HL-60/S4 treated with retinoic acid at 250 ng/mL for 4 days and 3 days (cell line): Measurements from ENCODE around the gene LRATD1.
"Not testable (repeated sequence)": the region's sequence is repeated elsewhere in the genome, so short reads cannot be mapped to it uniquely, and the experiment has no call there.

Source experiments
- in situ Hi-C: fragments of 300-500 bp; cut with MboI; formaldehyde crosslinking; loops from 2 replicates; pipeline ENCODE4 v1.7.0; 2022; ENCODE audit warnings: low sequenced_read_pairs

LRATD1 gene, protein sequence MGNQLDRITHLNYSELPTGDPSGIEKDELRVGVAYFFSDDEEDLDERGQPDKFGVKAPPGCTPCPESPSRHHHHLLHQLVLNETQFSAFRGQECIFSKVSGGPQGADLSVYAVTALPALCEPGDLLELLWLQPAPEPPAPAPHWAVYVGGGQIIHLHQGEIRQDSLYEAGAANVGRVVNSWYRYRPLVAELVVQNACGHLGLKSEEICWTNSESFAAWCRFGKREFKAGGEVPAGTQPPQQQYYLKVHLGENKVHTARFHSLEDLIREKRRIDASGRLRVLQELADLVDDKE

DNA sequence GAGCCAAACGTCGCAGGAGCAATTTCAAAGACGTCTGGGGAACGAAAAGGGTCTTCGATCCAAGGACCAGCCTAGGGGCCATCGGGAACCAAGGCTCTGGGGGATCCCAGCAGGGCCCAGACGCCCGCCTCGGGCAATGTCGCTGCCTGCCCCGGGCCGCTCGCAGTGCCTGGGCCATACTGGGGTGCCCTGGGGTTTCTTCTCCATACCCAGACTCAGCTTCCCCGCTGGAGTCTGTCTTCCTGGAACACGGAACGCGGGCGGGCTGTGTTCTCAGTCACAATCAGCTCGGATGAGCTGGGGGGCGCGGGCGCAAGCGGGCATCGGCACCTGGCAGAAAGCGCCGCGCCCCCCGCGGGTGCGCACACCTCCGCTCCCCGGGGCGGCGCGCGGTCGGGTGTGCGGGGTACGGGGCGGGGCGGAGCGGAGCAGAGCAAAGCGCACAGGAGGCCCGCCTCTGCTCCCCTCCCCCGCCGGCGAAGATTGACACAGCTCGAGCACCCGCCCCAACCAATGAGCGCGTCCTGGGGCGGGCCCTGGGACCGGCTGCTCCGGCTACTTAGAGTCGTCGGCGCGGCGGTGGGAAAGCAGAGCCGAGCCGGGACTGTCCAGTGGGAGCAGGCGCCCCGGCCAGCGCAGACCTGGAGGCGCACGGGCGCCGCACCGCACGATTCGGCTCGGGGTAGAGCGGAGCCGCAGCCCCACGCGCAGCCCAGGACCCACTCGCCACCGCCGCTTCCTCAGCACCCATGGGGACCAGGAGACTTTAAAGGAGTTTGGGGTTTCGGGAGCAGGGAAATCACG is at the start of gene LRATD1:
Gene LRATD1, plus strand, starts transcription at position 585 of the 804 bp plus-strand sequence. CDS start 1,263 bp downstream, outside the sequence.
- in situ Hi-C loops = no loop called here

DNA sequence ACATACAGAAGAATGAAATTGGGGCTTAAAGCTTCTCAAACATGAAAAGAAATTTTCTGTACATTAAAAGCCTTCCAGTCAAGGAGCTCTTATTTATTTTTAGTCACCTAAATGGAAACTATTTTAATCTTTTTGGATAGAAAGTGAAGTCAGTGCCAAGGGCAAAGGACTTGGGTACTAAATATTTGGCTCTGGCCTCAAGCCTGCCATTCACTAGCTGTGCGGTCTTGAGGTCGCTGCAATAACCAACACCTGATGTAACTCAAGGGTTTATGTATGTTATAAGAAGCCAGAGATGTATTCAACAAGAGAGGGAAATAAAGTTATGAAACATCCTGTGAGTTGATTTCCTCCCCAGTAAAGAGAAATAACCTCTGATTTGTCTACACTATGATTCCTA is 49.5 kb upstream of the LRATD1 start:
- in situ Hi-C loops = no loop called here

DNA sequence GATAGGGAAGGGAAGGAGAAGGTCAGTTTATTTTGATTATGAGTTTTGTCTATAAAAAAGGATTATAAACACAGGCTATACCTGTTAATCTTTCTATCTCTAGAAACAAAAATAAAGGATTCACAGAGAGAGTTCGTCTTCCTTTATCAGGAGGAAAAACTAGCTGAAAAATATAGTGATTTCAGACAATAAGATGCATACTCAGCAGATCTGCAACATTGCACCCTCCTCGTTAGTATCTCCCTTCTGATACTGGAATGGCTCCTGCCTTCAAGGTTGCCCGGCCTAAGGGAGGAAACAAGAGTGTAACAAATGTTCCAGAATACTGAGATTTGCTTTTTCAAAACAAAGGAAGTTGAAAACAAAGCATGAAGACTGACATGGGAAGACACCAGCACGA is 48.7 kb upstream of the LRATD1 start:
- in situ Hi-C loops = no loop called here

DNA sequence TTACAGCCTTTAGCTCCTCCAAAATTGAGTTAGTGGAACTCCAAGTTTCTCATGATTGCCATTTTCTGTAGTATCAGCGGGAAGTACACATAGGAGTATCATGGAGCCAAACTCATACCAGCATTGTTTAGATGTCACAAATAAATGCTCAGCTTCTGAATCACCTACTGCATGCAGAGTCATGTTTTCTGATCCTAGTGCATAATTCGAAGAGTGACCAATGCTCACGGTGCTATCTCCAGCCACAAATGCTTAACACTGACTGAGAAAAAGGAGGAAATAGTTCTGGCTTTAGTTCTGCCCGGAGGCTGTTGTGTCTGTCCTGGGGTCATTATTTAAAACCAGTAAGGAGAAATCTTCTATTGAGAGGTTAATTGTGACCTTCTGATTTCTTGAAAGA is 45.4 kb upstream of the LRATD1 start:
- in situ Hi-C loops = no loop called here

DNA sequence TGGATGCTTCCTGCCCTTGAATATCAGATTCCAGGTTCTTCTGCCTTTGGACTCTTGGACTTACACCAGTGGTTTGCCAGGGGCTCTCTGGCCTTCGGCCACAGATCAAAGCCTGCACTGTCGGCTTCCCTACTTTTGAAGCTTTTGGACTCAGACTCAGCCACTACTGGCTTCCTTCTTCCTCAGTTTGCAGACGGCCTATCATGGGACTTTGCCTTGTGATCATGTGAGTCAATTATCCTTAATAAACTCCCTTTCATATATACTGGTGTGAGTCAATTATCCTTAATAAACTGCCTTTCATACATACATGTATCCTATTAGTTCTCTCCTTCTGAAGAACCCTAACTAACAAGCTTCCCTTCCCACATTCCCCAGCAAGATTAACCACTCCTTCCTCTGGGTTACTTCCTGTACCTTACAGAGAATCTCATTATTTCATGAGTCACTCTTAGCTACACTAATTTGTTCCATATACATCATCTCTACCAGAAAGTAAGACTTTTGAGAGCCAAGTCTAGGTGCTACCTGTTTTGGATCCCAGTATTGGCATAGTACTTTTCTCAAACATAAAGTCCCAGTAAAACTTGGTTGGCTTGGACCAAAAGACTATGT is 31.3 kb upstream of the LRATD1 start:
- in situ Hi-C loops = no loop called here

DNA sequence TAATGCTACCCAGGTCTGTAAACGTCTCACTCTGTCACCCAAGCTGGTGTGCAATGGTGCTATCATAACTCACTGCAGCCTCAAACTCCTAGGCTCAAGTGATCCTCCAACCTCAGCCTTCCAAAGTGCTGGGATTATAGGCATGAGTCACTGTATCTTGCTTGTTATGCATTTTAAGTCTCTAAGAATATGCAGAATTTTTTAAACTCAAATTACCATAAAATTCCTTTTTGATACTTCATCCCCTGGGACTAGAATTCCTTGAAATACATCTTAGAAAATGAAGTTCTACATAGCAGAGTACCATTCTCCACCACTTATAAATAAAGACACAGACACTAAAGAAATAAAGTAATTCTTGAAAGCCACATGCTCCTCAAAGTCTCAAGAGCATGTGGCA is 30.2 kb upstream of the LRATD1 start:
- in situ Hi-C loops = no loop called here

DNA sequence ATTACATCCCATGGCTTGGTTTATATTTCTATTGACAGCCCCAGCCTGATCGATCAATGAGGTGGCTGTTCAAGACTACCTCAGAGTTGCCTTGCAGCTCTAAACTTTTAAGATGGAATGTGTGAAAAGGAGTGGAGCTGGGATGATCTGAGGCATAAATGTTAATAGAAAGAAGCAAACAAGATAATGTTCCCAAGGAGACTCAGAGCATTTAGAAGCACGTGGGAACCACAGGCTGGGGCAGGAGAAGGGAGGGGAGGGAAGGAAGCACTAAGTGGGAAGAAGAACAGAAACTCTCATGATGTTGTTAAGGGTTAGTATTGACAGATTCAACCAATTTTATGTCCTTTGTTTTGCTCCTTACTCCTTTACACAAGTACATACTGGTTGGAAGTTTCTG is 28.8 kb upstream of the LRATD1 start:
- in situ Hi-C loops = no loop called here

DNA sequence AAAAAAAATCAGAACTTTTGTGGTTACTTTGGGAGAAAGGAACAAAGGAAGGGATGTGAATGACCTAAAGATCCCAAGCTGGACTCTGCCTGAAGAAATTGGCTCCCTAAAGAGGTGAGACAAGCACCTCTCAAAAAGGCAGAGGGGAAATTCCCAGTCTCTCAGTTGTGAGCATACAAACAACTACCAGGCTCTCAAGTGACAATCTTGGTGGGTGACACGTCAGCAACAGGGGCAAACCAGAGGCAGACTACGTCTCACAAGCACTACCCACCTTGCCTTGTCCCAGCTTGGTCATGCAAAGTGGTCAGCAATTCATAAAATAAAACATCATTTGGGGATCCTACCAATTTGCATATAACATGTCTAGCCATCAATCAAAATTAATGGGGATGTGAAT is 24.3 kb upstream of the LRATD1 start:
- in situ Hi-C loops = no loop called here

DNA sequence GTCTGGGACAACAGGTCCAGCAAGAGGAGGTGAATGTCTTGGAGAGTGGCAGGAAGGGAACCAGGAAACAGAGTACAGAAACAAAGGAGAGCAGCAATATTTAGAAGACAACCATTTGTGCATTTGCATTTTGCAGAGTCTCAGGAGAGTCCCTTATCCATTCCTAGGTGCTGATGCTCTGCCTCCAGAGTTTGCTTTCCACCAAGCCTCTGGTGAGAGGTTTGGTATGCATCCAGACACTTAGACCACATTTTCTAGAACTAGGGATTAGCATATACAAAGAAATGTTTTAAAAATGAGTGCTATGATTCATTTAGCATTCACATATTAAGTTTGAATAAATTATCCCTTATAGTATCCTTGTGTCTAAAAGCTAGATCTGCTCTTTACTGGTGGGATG is 18.5 kb upstream of the LRATD1 start:
- in situ Hi-C loops = no loop called here

DNA sequence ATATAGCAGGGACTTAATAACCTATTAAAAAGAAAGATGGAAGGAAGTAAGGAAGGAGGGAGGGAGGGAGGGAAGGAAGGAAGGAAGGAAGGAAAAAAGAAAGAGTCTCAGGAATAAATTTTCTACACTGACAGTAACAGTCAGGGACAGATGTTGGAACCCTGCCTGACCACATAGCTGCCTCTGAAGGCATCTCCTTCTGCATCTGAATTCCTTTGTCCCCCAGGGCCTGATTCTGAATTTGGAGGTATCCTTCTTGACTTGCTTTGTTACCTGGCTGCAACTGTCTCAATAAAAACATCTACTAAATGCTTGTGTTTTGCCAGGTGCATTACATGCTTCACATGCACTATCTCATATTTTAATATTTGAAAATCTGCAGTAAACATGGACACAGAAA is 17.4 kb upstream of the LRATD1 start:
- in situ Hi-C loops = no loop called here

DNA sequence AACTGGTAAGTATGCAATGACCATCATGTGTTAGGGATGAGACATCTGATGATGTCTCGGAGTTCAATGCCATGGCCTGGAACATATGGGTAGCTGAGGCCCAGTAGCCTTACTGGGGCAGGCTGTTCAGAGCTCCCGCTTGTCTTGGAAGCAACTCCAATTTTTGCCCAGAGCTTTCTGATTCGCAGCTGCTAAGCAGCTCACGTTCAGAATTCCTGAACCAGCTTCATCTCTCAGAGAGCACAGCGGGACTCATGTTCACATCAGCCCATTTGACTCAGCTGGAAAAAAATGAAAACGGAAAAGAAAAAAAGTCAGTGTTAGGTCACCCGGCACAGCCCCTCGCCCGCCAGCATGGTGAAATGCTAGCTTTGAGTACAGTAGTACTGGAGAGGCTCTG is 16.8 kb upstream of the LRATD1 start:
- in situ Hi-C loops = no loop called here

DNA sequence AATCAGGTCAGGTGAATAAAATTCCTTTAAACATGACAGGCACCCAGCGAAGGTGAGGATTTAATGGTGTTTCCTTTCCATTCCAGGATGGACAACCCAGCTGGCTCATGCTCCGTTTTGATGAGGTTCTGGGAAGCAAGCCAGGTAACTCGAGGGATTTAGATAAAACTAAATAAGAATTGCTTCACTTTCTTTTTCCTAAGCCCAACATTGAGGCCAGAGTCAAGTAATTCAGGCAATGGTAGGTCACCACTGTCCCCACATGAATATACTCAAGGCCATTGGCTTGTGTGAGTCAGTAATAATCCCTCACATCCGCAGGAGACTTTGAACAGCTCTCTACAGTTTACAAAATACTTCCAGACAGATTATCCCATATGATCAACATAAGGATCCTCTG is 16.2 kb upstream of the LRATD1 start:
- in situ Hi-C loops = no loop called here

DNA sequence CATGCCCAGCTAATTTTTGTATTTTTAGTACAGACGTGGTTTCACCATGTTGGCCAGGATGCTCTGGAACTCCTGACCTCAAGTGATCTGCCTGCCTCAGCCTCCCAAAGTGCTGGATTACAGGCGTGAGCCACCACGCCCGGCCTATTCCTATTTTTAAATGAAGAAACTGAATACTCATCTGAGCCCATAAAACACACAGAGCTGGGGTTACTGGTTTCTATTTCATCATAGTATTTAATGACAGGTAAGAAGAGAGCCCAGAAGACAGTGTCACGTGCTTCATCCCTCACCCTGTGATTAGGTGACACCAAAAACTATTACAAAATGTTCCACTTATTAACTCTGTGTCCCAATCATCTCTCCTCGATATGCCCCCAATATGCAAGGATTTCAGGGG is 15.6 kb upstream of the LRATD1 start:
- in situ Hi-C loops = no loop called here

DNA sequence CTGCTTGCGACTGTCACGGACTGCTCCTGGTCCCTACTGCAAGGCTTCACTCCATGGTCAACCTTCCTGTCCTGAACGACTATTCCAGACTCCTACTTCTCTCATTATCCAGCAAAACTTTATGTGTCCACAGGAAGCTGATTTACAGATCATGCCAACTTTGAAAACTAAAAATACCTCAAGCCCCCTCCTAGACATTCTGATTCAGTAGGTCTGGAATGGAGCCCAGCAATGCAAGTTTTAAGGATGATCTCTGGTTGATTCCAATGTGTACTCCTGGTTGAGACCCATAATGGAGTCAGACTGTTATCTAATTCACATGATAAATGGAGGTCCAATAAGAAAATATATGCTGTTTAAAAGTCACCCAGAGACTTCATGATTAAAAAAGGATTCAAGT is 13.1 kb upstream of the LRATD1 start:
- in situ Hi-C loops = no loop called here

DNA sequence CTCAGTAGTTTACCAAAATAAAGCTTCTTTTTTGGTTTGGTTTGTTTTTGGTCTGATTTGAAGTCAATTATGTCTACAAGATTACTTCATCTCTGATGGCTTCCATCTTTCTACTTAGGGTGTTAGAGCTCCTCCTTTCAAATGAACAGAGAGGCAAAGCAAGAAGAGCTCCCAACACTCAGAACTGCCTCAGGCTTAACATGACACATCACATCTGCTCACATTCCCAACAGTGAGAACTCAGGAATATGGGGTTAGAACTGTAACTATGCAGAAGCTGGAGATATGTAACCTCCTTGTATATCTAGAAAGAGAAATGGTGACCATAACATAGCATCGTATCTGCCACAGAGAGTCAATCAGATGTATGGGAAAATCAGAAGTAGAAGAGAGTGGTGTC is 11.4 kb upstream of the LRATD1 start:
- in situ Hi-C loops = no loop called here

DNA sequence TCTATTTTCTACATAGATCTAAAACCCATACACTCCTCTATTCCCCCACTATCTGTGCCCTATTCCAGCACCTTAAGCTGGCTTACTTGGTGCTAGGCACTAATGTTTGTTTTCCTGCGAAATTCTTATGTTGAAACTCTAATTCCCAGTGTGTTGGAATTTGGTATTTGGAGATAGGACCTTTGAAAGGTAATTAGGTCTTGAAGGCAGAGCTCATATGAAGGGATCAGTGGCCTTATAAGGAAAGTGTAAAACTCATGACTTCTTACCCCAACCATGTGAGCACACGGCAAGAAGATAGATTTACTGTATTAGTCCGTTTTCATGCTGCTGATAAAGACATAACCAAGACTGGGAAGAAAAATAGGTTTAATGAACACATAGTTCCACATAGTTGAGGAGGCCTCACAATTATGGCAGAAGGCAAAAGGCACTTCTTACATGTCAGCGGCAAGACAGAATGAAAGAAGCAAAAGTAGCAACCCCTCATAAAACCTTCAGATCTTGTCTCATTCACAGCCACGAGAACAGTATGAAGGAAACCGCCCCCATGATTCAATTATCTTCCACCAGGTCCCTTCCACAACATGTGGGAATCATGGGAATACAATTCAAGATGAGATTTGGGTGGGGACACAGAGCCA is 10.5 kb upstream of the LRATD1 start:
- in situ Hi-C loops = no loop called here

DNA sequence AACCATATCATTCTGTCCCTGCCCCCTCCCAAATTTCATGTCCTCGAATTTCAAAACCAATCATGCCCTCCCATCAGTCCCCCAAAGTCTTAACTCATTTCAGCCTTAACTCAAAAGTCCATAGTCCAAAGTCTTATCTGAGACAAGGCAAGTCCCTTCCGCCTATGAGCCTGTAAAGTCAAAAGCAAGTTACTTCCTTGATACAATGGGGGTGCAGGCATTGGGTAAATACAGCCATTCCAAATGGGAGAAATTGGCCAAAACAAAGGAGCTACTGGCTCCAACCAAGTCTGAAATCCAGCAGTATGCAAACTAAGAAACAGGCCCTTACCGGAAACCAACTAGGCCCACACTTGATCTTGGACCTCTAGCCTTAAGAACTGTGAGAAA is 10.0 kb upstream of the LRATD1 start:
- in situ Hi-C loops = not testable (repeated sequence)

DNA sequence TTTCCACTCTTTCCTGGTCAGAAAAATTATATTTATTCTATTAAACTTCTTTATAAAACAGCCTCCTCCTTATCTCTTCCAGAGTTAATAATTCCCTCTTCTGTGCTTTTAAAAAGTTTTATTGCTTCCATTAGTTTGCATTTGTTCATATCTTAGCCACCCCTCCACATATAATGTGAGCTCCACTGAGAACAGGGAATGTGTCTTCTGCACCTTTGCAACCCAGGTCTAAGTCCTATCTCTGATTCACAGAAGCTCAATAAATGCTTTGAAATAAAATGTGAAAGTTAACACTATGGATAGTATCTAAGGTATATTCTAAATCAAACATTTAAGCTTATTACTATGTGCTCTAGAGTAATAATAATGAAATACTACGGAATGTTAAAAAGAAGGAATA is 9.3 kb upstream of the LRATD1 start:
- in situ Hi-C loops = no loop called here

DNA sequence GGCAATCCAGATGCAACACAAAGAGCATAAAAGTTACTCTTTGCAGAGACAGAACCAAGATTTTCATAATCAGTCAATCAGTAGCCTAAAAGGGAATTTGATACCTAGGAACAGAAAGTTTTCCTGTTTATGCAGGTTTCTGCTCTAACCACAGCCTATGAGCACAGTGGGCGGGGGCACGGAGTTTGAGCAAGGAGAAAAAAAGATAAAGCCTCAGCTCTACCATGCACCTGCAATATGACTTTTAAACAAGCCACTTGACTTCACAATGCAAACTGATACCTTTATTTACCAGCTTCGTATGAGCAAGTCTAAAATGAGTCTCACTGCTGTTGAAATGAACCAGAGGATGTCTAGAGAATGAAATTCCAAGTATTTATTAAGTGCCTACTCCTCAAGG is 5.6 kb upstream of the LRATD1 start:
- in situ Hi-C loops = no loop called here

DNA sequence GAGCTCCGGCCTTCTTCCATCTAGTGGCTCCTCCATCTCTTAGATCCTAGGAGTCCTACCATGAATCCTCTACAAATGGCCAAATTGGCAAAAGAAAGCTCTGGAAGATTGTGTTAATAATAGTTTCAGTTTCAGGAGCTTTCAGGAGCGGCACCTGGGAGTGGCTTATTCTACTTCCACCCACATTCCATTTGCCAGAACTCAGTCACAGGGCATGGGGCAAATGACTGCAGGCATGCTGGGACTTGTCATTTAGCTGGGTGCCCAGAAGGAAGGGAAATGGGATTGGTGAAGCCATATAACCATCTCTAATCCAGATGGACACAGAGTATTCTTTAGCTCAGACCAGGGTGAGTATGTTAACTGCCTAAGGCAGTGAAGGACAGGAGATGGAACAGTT is 3.6 kb upstream of the LRATD1 start:
- in situ Hi-C loops = no loop called here

DNA sequence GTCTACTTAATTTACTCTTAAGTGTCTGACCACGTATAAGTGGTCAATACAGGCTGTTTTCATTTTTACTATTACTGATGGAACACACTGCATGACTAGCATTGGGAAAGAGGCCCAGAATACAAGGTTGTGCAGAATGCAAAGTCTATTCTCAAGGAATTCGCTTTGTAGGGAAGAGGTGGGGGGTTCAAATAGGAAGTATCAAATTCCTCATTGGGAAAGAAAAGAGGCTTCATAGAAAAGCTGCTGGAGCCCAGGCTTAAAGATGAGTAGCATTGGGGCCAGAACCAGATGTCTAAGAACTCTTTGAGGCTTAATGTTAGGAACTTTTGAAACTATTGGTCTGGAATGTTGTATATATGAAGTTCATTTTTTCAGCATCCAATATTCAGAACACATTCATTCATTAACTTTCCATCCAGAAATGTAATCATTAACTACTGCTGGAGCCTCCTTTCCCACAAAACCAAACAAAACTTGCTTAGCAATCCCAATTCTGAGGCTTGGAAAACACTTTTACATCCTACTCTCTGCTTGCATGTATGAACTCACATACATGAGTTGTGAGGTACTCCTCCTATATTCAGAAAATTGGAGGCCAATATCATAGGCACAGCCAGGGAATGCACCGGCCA is 994 bp upstream of the LRATD1 start:
- in situ Hi-C loops = no loop called here
